ENCODE data around the gene STX2. TPM values are rescaled to one million over a fixed set of nuclear protein-coding genes. Genes with fewer than 3 reads are reported as not detected.

Gene STX2
- total RNA-seq, 1 experiment from 2014 or later: 19.0 TPM

- no peak overlapping the region for H3K27ac Mint-ChIP-seq (ENCODE audit: low read depth, unreplicated experiment)
- ChIA-PET POLR2A (no interaction called here), CTCF (interaction anchor here (1.2 to 1.6 kb wide), 2 partner anchors 16 to 41 kb away, joined by 4 read pairs; no protein-coding TSS in a partner anchor)
- intact Hi-C loops (cut with micrococcal nuclease): no loop called here
- no peaks in the 10 kb centered on the region for H3K27me3 Mint-ChIP-seq (ENCODE audit: insufficient read depth, unreplicated experiment)
- no peaks in the 10 kb centered on the region for H3K4me1 Mint-ChIP-seq (ENCODE audit: insufficient read depth, unreplicated experiment)
- no peak for TF ChIP-seq CTCF (IDR thresholded peaks at IDR 0.05; ENCODE audit: unreplicated experiment)
- BruUV-seq (replicated peaks): no TSS peak
- DNase-seq (ENCODE audit: unreplicated experiment): peak; percentile 46
- no peaks in the 10 kb centered on the region for H3K9me3 Mint-ChIP-seq (ENCODE audit: unreplicated experiment)
- peaks cover 74% of the 10 kb centered on the region for H3K36me3 Mint-ChIP-seq (ENCODE audit: insufficient read depth, unreplicated experiment)
- H3K4me3 Mint-ChIP-seq (ENCODE audit: unreplicated experiment): no peak overlapping the region
Measured at GRCh38 chr12:130803702-130804101, 35.3 kb downstream of the STX2 start.

- BruUV-seq (replicated peaks): no TSS peak
- no peak for DNase-seq (ENCODE audit: unreplicated experiment)
- Mint-ChIP-seq H3K27me3 (ENCODE audit: insufficient read depth, unreplicated experiment) (no peaks in the 10 kb centered on the region), H3K4me3 (ENCODE audit: unreplicated experiment) (no peak overlapping the region), H3K4me1 (ENCODE audit: insufficient read depth, unreplicated experiment) (no peaks in the 10 kb centered on the region), H3K27ac (ENCODE audit: low read depth, unreplicated experiment) (no peak overlapping the region), H3K9me3 (ENCODE audit: unreplicated experiment) (no peaks in the 10 kb centered on the region), H3K36me3 (ENCODE audit: insufficient read depth, unreplicated experiment) (peaks cover 79% of the 10 kb centered on the region)
- POLR2A ChIA-PET: no interaction called here
- intact Hi-C loops (cut with micrococcal nuclease): no loop called here
- CTCF ChIA-PET: interaction anchor here (0.7 to 1.5 kb wide), 2 partner anchors 20 to 658 kb away, joined by 3 to 4 read pairs; no protein-coding TSS in a partner anchor
- no peak for TF ChIP-seq CTCF (IDR thresholded peaks at IDR 0.05; ENCODE audit: unreplicated experiment)
Measured at GRCh38 chr12:130800312-130800711, 38.7 kb downstream of the STX2 start.

GRCh38 chr12:130799051-130799450 lies 40.0 kb downstream of the STX2 start:
- intact Hi-C loops (cut with micrococcal nuclease): no loop called here
- H3K36me3 Mint-ChIP-seq (ENCODE audit: insufficient read depth, unreplicated experiment): peaks cover 83% of the 10 kb centered on the region
- no peak for DNase-seq (ENCODE audit: unreplicated experiment)

GRCh38 chr12:130796985-130797686 lies 41.9 kb downstream of the STX2 start:
- Mint-ChIP-seq H3K9me3 (ENCODE audit: unreplicated experiment) (no peaks in the 10 kb centered on the region), H3K27me3 (ENCODE audit: insufficient read depth, unreplicated experiment) (no peaks in the 10 kb centered on the region), H3K4me1 (ENCODE audit: insufficient read depth, unreplicated experiment) (no peaks in the 10 kb centered on the region), H3K4me3 (ENCODE audit: unreplicated experiment) (no peak overlapping the region), H3K27ac (ENCODE audit: low read depth, unreplicated experiment) (no peak overlapping the region), H3K36me3 (ENCODE audit: insufficient read depth, unreplicated experiment) (peaks cover 77% of the 10 kb centered on the region)
- TF ChIP-seq CTCF (IDR thresholded peaks at IDR 0.05; ENCODE audit: unreplicated experiment): no peak
- ChIA-PET CTCF (interaction anchor here (0.6 kb wide), 1 partner anchor 45 kb away, joined by 3 read pairs; no protein-coding TSS in a partner anchor), POLR2A (no interaction called here)
- DNase-seq (ENCODE audit: unreplicated experiment): no peak
- no TSS peak for BruUV-seq (replicated peaks)
- intact Hi-C loops (cut with micrococcal nuclease): no loop called here

More at GRCh38 chr12:130799051-130799450, 40.0 kb downstream of the STX2 start:
- Mint-ChIP-seq H3K27ac (ENCODE audit: low read depth, unreplicated experiment) (no peak overlapping the region), H3K27me3 (ENCODE audit: insufficient read depth, unreplicated experiment) (no peaks in the 10 kb centered on the region), H3K4me1 (ENCODE audit: insufficient read depth, unreplicated experiment) (no peaks in the 10 kb centered on the region), H3K9me3 (ENCODE audit: unreplicated experiment) (no peaks in the 10 kb centered on the region), H3K4me3 (ENCODE audit: unreplicated experiment) (no peak overlapping the region)
- ChIA-PET CTCF (interaction anchor here (0.7 to 0.9 kb wide), 2 partner anchors 17 to 25 kb away, joined by 3 to 4 read pairs; no protein-coding TSS in a partner anchor), POLR2A (no interaction called here)
- BruUV-seq (replicated peaks): no TSS peak
- no peak for TF ChIP-seq CTCF (IDR thresholded peaks at IDR 0.05; ENCODE audit: unreplicated experiment)

Measured in MCF 10A (cell line).